GM19324 (cell line): ENCODE measurements around the gene RUNX2.
A peak's percentile ranks its signal among the peaks of the same experiment; 100 is the strongest.
"Not testable (repeated sequence)": the region's sequence is repeated elsewhere in the genome, so short reads cannot be mapped to it uniquely, and the experiment has no call there.

ENCODE experiments used
- ATAC-seq: cut with Tn5 transposase; IDR thresholded peaks from one replicate; pipeline ENCODE4 v1.9.1; 2021; ENCODE audit warnings: mild to moderate bottlenecking, moderate library complexity; ENCODE audit not compliant: unreplicated experiment, low FRiP score

RUNX2 gene

DNA sequence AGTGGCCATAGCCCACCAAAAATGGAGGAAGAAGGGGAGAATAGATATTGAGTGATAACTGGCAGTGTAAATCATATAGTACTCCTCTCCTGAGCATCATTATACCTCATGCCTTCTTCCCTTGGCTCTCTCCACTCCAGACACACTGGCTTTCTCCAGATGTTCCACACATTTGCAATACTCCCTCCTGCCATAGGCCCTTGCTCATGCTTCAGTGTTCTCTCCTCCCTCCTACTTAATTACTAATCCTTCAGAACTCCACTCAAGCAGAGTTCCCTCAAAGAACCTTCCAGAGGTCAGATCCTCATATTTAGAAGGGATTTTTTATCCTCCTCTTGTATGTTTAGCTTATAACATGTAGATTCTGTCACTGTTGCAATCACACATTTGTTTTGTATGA, 329.1 kb downstream of the RUNX2 start:
- no peak for ATAC-seq

DNA sequence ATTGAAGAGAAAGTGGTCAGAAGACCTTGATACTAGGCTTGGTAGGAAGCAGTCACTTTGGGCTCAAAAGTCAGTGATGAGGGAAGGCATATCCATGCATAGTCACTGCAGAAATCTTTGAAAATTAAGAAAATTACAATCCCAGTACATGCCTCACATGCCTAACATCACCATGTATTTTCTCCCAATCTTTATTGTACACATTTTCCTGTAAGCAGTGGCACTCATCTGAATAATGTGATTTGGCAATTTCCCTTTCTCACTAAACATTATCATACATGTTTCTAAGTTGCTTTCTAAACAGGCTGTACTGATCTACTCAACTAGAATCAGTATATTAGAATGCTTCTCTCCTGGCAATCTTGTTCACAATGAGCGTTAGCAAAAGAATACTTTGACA, 330.3 kb downstream of the RUNX2 start:
- no peak for ATAC-seq

DNA sequence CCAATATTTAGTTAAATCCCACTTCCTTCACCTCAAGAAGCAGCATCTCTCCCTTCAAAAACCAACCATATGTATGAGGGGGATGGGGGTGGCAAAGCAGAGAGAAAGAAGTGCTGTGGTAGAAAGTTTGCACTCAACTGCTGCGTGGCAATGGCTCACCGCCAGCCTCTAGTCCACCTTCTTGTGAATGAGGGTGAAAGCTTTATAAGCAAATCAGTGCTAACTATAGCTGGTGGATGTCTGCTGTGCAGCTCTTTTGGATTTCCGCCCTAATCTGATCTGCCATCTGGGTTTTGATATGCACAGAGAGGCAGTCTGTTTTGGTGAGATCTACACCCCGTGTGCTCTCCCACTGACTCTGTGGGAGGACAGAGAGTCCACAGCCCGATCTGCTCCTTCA, 330.8 kb downstream of the RUNX2 start:
- no peak for ATAC-seq

DNA sequence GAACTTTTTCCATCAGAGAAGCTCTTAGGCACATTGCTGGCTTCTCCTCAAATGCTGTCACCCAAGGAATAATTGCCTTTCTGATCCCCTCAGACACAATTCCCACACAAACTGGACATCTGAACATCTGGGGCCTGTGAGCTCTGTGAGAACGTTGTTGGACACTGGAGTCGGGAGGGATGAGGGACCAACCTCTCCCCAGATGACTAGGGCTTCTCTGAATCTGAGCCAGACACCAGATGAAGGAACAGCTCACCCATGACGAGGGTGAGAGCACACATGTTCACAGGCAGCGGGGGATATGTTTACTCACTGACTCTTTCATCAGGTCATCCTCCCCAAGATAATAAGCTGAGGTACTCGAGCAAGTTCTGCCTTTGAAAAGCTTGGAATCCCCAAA, 333.5 kb downstream of the RUNX2 start:
- ATAC-seq = no peak

DNA sequence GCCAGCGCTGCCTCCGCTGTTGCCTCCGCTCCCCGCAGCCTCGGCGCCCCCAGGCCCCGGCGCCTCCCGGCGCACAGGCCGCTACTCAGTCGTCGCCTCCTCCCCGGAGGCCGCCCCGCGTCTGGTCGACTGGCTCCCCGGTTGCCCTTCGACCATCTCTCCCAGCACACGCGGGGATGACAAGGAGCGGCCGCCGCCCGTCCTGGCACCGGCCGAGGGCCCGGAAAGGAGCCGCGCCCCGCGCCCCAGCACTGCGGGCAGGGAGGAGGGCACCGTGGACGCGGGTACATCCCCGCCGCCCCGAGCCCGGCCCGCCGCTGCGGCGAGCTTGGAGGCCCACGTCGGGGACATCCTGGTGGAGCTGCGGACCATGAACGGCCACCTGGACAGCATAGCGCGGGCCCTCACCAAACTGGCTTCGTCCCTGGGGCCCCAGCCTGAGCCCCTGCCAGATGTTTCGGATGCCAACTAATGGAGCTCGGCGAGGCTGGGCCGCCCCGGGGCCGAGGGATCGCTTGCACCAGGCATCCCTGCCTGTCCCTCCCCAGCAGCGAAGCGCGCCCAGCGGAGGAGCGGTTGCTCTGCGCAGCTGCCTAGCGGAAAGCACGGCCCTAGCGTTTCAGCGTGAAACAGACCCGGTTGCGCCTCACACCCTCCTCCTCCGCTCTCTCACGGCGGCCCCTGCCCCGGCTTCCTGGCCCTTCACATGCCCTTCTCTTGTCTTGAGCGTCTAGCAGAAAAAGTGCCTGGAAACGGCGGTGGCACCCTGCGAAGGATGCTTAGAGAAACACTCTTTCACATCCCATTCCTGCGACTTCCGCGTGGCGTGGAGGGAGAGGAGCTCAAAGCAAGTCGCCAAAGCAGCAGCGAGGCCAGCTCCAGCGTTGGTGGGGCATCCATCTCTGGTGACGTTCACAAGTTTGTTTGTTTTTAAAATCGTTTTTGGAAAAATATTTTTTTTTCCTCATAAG, 335.4 kb downstream of the RUNX2 start:
- ATAC-seq = no peak

DNA sequence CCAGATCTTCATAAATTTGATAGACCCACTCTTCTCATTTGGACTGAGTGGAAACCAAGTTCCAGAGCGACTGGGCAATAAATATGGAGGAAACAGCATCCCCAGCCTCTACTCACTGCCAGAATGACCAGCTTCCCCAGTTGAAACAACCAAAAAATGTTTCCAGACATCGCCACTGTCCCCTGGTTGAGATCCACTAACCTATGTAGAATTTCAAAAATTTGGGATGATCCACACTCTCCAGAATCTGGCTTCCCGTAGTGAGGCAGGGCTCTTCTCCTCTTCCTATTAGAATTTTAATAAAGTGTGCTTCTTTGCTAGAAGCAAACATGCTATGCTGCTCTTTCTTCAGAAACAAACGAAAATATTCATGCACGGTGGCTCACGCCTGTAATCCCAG, 336.6 kb downstream of the RUNX2 start:
- ATAC-seq = no peak

DNA sequence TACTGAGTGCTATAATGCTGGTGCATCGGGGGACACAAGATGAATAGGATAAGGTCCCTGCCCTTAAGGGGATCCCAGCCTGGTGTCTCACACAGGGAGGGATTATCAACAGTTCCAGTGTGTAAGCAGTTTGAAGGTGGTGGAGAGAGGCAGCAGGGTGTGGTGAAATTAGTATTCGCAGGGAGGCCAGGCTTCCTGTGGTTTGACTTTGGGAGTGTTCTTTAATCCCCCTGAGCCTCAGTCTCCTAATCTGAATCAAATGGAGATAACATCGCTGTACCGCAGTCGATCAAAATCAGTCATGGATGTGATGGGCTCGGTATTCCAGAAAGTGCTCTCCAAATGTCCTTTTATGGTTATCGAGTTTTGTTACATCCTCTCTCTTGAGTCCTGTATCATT, 337.7 kb downstream of the RUNX2 start:
- no peak for ATAC-seq

DNA sequence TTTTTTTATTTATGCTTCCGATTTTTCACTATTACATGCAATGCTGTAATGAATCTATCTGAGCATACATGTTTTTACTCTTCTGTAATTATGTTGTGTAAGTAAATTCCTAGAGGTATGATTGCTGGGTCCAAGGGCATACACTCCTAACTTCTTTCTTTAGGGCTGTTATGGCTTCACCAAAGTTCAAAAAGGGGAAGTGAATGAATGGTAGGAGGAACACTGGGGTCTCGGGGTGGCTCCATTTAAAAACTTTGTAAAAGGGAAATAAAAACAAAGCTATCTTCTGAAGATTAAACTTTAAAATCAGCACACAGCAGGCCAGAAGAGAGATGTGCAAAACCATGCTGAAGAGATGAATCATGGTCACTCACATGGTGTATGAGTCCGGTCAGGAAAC, 338.7 kb downstream of the RUNX2 start:
- ATAC-seq = no peak

DNA sequence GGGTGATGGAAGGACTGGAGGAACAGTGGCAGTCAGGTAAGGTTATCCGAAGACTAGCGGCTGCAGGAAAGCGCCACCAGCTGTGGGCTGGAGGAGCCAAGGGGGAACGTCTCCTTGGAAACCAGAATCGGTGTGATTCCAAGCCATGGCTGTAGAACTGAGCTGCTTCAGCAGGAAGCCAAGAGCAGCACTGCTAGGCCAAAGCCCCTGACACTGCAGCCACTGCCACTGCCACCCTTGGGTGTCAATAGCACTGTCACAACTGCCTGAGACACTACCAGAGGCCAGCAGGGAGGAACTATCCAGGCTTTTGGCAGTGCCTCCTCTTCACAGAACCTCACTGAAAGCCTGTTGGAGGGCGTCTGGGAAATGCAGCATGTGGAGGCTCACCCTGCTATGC, 339.2 kb downstream of the RUNX2 start:
- ATAC-seq = no peak

DNA sequence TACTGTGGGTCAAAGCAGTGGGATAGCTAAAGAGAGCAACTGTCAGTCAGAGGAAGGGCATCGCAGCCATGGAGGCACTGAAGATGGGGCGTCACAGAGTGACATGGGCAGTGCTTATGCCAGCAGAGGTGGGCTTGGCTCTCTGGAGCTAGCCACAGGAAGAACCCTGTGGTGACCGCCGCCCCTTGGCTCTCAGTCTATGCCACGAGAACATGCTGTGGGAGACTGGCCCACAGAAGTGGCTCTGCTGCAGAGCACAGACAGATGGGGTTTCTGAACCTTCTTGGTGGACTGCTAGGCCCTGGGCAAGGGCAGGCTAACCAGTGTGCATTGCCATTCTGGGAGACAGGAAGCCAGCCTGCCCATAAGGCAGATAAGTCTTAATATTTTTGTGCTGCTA, 339.6 kb downstream of the RUNX2 start:
- ATAC-seq = no peak

DNA sequence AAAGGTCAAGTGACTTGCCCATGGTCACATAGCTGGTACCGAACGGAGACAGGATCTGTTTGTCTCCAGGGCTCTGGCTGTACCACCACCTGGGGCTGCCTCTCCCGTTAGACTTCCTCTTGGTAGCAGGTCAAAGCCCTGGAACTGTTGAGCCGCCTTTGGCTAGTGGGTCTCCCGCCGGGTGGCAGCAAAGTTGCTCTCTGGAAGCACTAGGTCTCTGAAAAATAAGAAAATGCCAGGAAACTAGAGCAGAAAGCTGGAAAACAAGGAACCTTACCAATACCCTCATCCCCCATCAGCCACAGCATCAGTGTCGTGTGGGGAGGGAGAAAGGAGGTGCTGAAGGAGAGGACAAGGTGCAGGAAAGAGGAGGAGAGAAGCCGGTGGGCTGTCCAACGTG, 340.6 kb downstream of the RUNX2 start:
- no peak for ATAC-seq

DNA sequence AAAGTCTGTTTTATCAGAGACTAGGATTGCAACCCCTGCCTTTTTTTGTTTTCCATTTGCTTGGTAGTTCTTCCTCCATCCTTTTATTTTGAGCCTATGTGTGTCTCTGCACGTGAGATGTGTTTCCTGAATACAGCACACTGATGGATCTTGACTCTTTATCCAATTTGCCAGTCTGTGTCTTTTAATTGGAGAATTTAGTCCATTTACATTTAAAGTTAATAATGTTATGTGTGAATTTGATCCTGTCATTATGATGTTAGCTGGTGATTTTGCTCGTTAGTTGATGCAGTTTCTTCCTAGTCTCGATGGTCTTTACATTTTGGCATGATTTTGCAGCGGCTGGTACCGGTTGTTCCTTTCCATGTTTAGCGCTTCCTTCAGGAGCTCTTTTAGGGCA, 345.0 kb downstream of the RUNX2 start:
- not testable (repeated sequence) for ATAC-seq

DNA sequence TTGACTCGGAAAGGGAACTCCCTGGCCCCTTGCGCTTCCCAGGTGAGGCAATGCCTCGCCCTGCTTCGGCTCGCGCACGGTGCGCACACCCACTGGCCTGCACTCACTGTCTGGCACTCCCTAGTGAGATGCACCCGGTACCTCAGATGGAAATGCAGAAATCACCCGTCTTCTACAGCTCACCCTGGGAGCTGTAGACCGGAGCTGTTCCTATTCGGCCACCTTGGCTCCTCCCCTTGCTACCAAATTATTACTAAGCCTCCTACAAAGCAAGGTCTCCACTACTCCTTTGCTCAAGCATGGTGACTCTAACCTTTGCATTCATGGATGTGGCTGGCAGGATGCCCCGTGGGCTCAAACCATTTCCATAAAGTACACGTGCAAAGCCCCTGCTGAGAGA, 347.0 kb downstream of the RUNX2 start:
- ATAC-seq = not testable (repeated sequence)

DNA sequence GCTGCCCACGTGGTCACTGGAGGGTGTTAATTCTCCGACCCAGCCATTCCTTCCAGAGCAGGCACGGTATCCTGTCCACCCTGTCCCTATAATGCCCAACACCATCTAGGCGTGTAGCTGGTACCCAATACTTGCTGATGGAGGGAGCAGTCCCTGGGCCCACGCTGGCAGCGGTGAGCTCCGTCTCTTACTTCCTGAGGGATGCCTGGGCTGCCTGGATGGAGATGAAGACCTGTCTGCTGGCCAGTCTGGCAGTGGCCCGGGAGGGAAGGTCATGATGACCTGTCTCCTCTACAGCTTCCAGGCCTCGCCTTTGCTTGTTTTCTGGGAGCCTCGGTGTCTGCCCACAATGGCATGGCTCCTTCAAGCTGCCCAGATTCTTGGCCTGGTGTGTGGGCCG, 347.5 kb downstream of the RUNX2 start:
- ATAC-seq = no peak

DNA sequence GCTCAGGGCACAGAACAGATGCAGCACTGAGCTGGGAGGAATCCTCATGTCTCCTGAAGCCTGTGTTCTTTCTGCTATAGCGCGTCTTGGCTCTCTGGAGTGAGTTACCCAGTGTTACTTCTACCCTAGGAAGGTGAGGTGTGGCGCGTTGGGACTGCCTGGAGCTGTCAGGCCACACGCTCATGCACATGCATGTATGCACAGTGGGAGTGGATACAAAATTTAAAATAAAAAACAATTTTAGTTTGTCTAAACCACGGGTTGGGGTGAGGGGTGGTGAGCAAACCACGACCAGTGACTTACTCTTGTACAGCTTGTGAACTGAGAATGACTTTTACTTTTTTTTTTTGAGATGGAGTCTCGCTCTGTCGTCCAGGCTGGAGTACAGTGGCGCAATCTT, 348.2 kb downstream of the RUNX2 start:
- no peak for ATAC-seq

DNA sequence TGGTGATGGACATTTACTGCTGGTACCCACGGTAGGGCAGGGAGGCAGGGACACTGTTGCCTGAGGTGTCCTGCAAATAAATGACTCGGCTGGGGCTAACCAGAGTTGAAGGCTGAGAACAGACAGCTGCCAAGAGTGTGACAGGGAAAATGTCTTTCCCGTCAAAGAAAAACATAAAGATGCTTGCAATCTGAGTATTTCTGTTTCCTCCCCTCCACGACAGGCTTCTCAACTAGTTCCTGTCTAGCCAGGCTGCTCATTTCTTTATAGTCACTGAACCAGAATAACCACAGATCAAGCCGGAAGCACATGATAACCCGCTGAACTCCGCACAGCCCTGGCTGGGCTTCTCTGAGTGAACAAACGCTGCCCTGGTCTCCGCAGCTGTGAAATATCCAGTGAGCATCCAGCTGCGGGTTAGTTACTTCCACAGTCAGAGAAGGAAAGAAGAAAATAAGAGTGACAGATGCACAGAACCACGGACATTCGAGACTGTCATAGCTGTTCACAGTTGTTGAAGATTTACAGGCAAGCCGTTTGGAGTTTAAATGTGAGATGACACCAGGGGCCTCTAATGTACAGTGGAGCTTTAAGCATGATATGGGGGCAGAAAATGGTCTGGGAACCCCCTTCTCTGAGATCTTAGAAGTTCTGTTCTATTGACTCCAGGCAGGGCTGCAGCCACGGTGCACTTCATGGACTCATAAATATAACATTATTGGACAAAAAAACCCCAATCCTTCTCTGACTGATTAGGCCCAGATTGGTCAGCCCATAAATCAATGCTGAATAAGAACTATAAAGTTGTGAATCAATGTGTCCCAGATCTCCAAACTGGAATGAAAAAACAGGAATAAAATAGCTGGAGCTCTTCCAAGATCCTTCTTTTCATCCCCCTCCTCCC, 349.5 kb downstream of the RUNX2 start:
- peak; percentile 64 for ATAC-seq

DNA sequence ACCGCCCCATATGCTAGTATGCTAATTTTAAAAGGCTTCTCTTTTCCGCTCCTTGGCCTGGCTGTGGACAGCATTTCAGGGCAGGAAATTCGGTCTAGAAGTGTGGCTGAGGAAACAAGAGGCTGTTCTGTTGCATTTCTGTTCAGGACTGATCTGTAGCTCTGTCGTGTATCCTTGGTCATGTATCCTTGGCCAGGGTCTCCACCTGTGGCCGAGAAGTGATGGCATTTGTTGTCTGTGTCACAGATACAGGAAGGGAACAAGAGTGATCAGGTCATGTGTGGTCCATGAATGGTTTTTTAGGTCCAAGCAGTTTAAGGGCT, 350.1 kb downstream of the RUNX2 start:
- ATAC-seq = no peak

DNA sequence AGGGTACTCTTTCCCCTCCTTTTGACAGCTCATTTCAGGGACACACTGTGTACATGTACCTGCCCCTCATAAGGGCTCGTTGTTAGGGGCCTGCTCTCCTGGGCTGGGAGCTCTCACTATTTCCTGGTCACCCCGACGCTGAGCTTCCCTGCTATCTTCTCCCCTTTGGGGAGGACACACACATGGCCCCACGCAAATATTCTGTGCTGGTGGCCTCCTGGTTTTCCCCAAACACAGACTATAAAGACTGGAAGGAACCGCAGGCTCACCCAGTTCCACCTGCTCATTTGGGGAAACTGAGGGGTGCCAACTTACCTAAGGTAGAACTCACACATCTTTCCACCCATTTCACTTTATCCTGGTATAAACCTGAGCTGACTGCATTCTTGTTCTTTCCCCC, 351.0 kb downstream of the RUNX2 start:
- no peak for ATAC-seq

DNA sequence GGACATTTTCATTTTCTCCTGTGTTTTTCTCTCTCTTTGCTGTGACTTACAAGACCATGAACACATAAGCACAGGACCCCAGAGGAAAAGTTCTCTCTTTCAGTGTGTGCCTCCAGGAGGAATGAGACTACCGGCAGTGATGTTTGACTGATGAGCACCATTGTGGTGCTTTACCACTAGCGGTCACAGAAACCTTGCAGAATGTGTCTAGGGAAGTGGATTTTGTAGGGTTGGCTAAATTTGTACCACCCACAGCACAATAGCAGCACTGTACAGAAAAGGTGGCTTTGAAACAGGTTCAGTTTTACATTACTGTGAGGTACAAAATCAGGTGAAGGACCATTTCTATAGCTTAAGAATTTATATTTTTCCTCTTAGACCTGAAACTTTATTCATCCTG, 351.5 kb downstream of the RUNX2 start:
- ATAC-seq = no peak

DNA sequence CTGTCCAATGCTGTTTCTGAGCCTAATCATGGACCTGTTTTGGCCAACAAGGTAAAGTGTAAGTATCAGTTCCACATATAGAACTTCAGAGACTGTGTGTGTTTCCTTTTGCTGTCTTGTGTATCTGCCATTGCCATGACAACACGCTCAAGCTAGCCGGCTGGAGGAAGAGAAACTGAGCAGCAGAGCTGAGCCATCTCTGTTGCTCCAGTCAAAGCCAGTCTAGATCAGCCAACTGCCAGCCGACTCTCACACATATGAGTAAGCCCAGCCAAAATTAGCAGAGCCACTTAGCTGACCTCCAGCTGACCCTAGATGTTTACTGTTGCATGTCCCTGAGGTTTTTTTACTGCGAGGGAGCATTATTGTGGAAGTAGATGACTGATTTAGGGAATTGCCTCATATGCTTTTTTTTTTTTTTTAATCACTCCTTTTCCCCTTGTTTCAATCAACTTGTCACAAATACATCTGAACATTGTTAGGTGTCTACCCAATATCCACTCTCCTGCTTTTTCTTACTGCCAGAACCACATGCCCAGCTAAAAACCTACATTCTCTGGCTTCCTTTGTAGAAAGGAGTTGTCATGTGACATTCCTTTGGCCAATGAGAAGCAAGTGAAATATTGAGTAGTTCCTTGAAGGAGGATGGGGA, 353.9 kb downstream of the RUNX2 start:
- peak; percentile 95 for ATAC-seq

DNA sequence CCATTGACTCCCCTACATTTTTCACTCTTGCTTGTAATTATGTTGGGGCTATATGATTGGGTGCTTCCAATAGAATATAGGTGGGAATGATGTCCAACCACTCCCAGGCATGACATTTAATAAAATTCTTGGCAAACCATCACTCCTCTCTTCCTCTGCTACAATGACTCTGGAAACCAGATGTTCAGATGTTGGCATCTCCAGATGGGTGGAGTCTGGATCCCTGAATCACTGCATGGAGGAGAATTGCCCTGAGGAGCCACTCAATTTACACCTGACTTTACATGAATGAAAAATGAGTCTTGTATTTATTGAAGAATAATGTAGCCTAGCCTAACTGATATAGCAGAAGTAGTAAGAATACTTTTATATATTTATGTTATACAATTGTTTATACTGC, 356.3 kb downstream of the RUNX2 start:
- ATAC-seq = no peak
